Astrocyte (in vitro differentiated cells and primary cell): ENCODE measurements around the gene C1QTNF2. TPM values are rescaled to one million over a fixed set of nuclear protein-coding genes. Genes with fewer than 3 reads are reported as not detected.

Source experiments
- DNase-seq: peaks from one replicate; pipeline ENCODE4 v3.0.0-alpha.2; 2010; ENCODE audit warnings: low read depth
- FAIRE-seq: peaks from 2 replicates; lab custom pipeline; 2011; peaks lifted over from hg19 to GRCh38; lab: Jason Lieb, UNC
- H2AFZ ChIP-seq: 2 replicates; pipeline ENCODE4 v1.6.0; 2012; ENCODE audit warnings: low read depth, low read length, inconsistent platforms
- H3K27ac ChIP-seq: 2 replicates; pipeline ENCODE4 v1.5.1; 2011; ENCODE audit warnings: low read depth, low read length, inconsistent platforms
- H3K27me3 ChIP-seq: 2 replicates; pipeline ENCODE4 v1.6.0; 2011; ENCODE audit warnings: low read length, inconsistent platforms; ENCODE audit not compliant: insufficient read depth
- H3K36me3 ChIP-seq: 2 replicates; pipeline ENCODE4 v1.5.1; 2011; ENCODE audit warnings: low read length, inconsistent platforms; ENCODE audit not compliant: insufficient read depth
- H3K4me1 ChIP-seq: 2 replicates; pipeline ENCODE4 v1.5.1; 2011; ENCODE audit warnings: low read length, inconsistent platforms; ENCODE audit not compliant: insufficient read depth
- H3K4me2 ChIP-seq: 2 replicates; pipeline ENCODE4 v1.6.0; 2012; ENCODE audit warnings: low read length, inconsistent platforms
- H3K4me3 ChIP-seq: 2 replicates; pipeline ENCODE4 v1.5.1; 2011; ENCODE audit warnings: low read depth, mild to moderate bottlenecking, low read length, inconsistent platforms; ENCODE audit not compliant: insufficient read depth
- H3K79me2 ChIP-seq: 2 replicates; pipeline ENCODE4 v1.6.0; 2012; ENCODE audit warnings: mild to moderate bottlenecking, low read length, inconsistent platforms; ENCODE audit not compliant: insufficient read depth
- H3K9ac ChIP-seq: 2 replicates; pipeline ENCODE4 v1.6.0; 2012; ENCODE audit warnings: mild to moderate bottlenecking, low read length, inconsistent platforms
- H3K9me3 ChIP-seq: 2 replicates; pipeline ENCODE4 v1.5.1; 2012; ENCODE audit warnings: low read depth, mild to moderate bottlenecking, low read length, inconsistent platforms; ENCODE audit not compliant: insufficient read depth
- H4K20me1 ChIP-seq: 2 replicates; pipeline ENCODE4 v1.6.0; 2012; ENCODE audit warnings: low read length, inconsistent platforms; ENCODE audit not compliant: insufficient read depth
- H3K27ac Mint-ChIP-seq: one replicate; pipeline ENCODE4 v1.8.0; 2021; ENCODE audit warnings: mild to moderate bottlenecking, mixed read lengths; ENCODE audit not compliant: unreplicated experiment
- H3K27me3 Mint-ChIP-seq: one replicate; pipeline ENCODE4 v1.8.0; 2021; ENCODE audit warnings: low read depth, mixed read lengths; ENCODE audit not compliant: unreplicated experiment
- H3K36me3 Mint-ChIP-seq: one replicate; pipeline ENCODE4 v1.8.0; 2021; ENCODE audit warnings: low read depth, mixed read lengths; ENCODE audit not compliant: unreplicated experiment
- H3K4me1 Mint-ChIP-seq: one replicate; pipeline ENCODE4 v1.8.0; 2021; ENCODE audit warnings: low read depth, mixed read lengths; ENCODE audit not compliant: unreplicated experiment
- H3K4me3 Mint-ChIP-seq: one replicate; pipeline ENCODE4 v1.8.0; 2021; ENCODE audit warnings: mild to moderate bottlenecking, moderate library complexity, mixed read lengths; ENCODE audit not compliant: unreplicated experiment
- H3K9me3 Mint-ChIP-seq: one replicate; pipeline ENCODE4 v1.8.0; 2021; ENCODE audit warnings: mild to moderate bottlenecking, mixed read lengths; ENCODE audit not compliant: unreplicated experiment
- CTCF ChIP-seq: IDR thresholded peaks from 2 replicates; pipeline ENCODE4 v1.5.1; 2011; ENCODE audit warnings: low read depth, mild to moderate bottlenecking, inconsistent platforms, low read length, moderate library complexity; ENCODE audit not compliant: insufficient read depth
- EZH2 ChIP-seq: IDR thresholded peaks from 2 replicates; pipeline ENCODE4 v1.6.1; 2012; ENCODE audit warnings: mild to moderate bottlenecking, low read length, inconsistent platforms; ENCODE audit not compliant: insufficient read depth
- total RNA-seq: library from RNA; stranded (reverse); gene quantifications from 2 replicates; pipeline ENCODE4 v1.2.1, GENCODE V29; 2021

C1QTNF2 gene
- total RNA-seq, 1 donor from 2014 or later, result 0.64 TPM

DNA sequence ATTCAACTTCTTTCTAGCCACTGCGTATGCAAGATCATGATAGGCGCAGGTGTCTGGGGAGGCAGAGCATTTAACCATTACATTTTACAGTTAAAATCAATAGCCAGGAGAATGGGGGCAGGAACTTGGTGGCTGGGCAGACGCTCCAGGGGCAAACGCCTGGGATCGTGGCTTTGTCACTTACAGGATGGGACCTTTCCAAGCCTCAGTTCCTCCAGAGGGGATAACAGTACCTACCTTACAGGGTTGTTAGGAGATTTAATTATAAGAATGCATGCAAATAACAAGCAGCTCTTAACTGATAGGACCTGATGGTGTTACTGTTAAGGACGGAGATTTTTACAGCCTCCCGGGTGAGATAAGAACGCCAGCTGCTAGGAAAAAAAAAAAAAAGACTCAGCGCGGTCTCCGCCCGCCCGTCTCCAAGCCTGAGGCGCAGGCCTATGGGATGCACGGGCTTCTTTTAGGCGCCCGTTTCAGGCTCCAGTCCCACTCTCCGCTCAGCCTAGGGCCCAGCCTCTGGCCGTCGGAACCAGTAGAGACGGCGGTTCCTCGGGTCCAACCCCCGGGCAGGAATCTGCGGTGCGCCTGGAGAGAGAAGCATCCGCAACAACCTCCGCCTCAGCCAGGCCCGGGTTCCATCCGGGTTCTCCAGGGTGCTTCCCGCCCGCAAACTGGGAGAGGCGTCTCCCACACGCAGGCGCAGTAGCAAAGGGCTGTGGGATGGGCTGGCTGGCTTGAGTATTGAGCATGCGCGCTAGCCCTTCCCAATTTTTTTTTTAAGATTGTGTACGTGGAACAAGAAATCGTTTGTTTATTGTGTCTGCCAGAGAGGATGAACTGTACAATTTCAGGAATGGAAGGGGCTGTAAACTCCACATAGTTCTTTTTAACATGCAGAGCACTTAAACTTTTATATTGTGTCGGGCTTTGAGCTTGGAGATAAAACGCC lies 29.3 kb upstream of the C1QTNF2 start, which contains the start of gene FAM200C:
TSS of gene FAM200C (minus strand) at position 653 of the 952 bp plus-strand sequence. CDS start 4,564 bp downstream, outside the sequence.
- H4K20me1 ChIP-seq, result no peaks in the 10 kb centered on the region
- Mint-ChIP-seq H3K27me3 (no peaks in the 10 kb centered on the region), H3K4me1 (peaks cover 2% of the 10 kb centered on the region), H3K27ac (peak within 1 kb of the TSS; percentile 96), H3K9me3 (no peaks in the 10 kb centered on the region), H3K36me3 (peaks cover 2% of the 10 kb centered on the region), H3K4me3 (peak within 1 kb of the TSS; percentile 91)
- H3K27me3 ChIP-seq, result no peaks in the 10 kb centered on the region
- peak within 1 kb of the TSS; percentile 88 for H3K4me3 ChIP-seq
- TF ChIP-seq EZH2 (no peak), CTCF (no peak)
- peak within 1 kb of the TSS; percentile 96 for H3K9ac ChIP-seq
- H3K4me1 ChIP-seq, result peaks cover 2% of the 10 kb centered on the region
- H2AFZ ChIP-seq, result peak within 1 kb of the TSS; percentile 78
- H3K36me3 ChIP-seq, result peaks cover 21% of the 10 kb centered on the region
- H3K9me3 ChIP-seq, result no peaks in the 10 kb centered on the region
- peak within 1 kb of the TSS; percentile 96 for H3K27ac ChIP-seq
- peaks cover 35% of the 10 kb centered on the region for H3K79me2 ChIP-seq
- H3K4me2 ChIP-seq, result peak within 1 kb of the TSS; percentile 90
- FAIRE-seq (peak; percentile 23), DNase-seq (peak; percentile 82)

DNA sequence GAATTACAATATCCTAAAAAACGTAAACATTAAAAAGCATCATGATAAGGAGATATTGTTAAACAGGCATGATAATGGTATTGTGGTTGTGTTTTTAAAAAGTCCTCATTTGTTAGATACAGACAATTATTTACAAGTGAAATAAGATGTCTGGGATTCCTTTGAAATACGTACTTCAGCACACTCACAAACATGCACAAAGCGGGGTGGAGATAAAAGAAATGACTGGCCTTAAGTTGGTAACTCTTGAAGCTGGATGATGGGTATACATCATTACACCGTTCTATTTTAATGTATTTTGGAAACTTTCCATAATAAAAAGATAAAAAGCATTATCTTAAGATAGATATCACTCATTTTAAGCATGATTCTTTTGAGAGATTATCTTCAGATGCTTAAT lies 28.4 kb upstream of the C1QTNF2 start:
- DNase-seq (peak; percentile 69), FAIRE-seq (peak; percentile 9)
- peak overlapping the region; percentile 90 for H3K4me2 ChIP-seq
- peaks cover 2% of the 10 kb centered on the region for H3K4me1 ChIP-seq
- peak overlapping the region; percentile 88 for H3K4me3 ChIP-seq
- H3K9me3 ChIP-seq, result no peaks in the 10 kb centered on the region
- no peak overlapping the region for H2AFZ ChIP-seq
- H3K9me3 Mint-ChIP-seq, result no peaks in the 10 kb centered on the region
- H3K79me2 ChIP-seq, result peaks cover 35% of the 10 kb centered on the region
- peaks cover 14% of the 10 kb centered on the region for H3K36me3 ChIP-seq
- peak overlapping the region; percentile 91 for H3K4me3 Mint-ChIP-seq
- H3K4me1 Mint-ChIP-seq, result peaks cover 2% of the 10 kb centered on the region
- H4K20me1 ChIP-seq, result no peaks in the 10 kb centered on the region
- H3K27ac ChIP-seq, result peak overlapping the region; percentile 96
- no peak overlapping the region for H3K27ac Mint-ChIP-seq
- peak overlapping the region; percentile 96 for H3K9ac ChIP-seq
- no peaks in the 10 kb centered on the region for H3K27me3 Mint-ChIP-seq
- H3K27me3 ChIP-seq, result no peaks in the 10 kb centered on the region
- H3K36me3 Mint-ChIP-seq, result no peaks in the 10 kb centered on the region
- TF ChIP-seq CTCF (no peak), EZH2 (no peak)
